Astrocyte (in vitro differentiated cells and primary cell): ENCODE measurements around the gene SLIT3.

Experiments used
- EZH2 ChIP-seq: IDR thresholded peaks from 2 replicates; pipeline ENCODE4 v1.6.1; 2012; ENCODE audit warnings: mild to moderate bottlenecking, low read length, inconsistent platforms; ENCODE audit not compliant: insufficient read depth
- TF ChIP-seq, protein P1 (sequence below): IDR thresholded peaks from 2 replicates; pipeline ENCODE4 v1.5.1; 2011; ENCODE audit warnings: low read depth, mild to moderate bottlenecking, inconsistent platforms, low read length, moderate library complexity; ENCODE audit not compliant: insufficient read depth

DNA sequence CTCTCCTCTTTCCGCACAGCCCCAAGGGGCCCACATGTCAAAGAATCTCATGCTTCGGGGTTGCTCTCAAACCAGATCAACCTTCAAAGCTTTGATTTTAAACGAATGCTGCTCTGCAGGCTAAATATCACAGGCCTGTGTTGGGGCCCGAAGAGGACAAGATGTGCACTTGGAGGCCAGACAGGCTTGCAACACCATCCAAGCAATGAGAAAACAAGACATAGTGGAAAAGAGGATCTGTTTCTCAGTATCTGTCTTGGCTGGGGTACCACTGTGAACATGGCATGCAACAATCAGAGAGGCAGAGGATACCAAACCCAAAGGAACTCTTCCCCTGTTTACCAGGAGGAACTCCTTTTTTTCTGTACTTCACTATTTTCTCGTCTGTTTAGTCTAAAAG, 321.8 kb downstream of the SLIT3 start:
- TF ChIP-seq, protein P1, sequence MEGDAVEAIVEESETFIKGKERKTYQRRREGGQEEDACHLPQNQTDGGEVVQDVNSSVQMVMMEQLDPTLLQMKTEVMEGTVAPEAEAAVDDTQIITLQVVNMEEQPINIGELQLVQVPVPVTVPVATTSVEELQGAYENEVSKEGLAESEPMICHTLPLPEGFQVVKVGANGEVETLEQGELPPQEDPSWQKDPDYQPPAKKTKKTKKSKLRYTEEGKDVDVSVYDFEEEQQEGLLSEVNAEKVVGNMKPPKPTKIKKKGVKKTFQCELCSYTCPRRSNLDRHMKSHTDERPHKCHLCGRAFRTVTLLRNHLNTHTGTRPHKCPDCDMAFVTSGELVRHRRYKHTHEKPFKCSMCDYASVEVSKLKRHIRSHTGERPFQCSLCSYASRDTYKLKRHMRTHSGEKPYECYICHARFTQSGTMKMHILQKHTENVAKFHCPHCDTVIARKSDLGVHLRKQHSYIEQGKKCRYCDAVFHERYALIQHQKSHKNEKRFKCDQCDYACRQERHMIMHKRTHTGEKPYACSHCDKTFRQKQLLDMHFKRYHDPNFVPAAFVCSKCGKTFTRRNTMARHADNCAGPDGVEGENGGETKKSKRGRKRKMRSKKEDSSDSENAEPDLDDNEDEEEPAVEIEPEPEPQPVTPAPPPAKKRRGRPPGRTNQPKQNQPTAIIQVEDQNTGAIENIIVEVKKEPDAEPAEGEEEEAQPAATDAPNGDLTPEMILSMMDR: no peak
- TF ChIP-seq EZH2: no peak
